Mesendoderm (in vitro differentiated cells): ENCODE data around the gene CD27.

Experiments
- DNase-seq: peaks from one replicate; pipeline ENCODE4 v3.0.0; 2013
- H2AK5ac ChIP-seq: 2 replicates; pipeline ENCODE4 v1.6.1; 2013; ENCODE audit warnings: low read length, inconsistent platforms
- H2BK120ac ChIP-seq: 2 replicates; pipeline ENCODE4 v1.6.1; 2013; ENCODE audit warnings: low read depth, mild to moderate bottlenecking, low read length, moderate library complexity, mixed read lengths
- H2BK15ac ChIP-seq: replicated peaks from 2 replicates; pipeline ENCODE4 v1.6.1; 2013; ENCODE audit warnings: low read depth, mild to moderate bottlenecking, moderate library complexity
- H2BK5ac ChIP-seq: 2 replicates; pipeline ENCODE4 v1.6.1; 2013; ENCODE audit warnings: low read length, inconsistent platforms
- H3K18ac ChIP-seq: 2 replicates; pipeline ENCODE4 v1.6.1; 2013; ENCODE audit warnings: mild to moderate bottlenecking, low read length, mixed read lengths
- H3K23ac ChIP-seq: one replicate; pipeline ENCODE4 v1.6.1; 2013; ENCODE audit warnings: low read length
- H3K27ac ChIP-seq: 2 replicates; pipeline ENCODE4 v1.5.1; 2013; ENCODE audit warnings: low read depth, mild to moderate bottlenecking, inconsistent platforms, low read length, moderate library complexity
- H3K27me3 ChIP-seq: 2 replicates; pipeline ENCODE4 v1.6.1; 2013; ENCODE audit warnings: low read length, control low read depth, mild to moderate bottlenecking, inconsistent platforms; ENCODE audit not compliant: insufficient read depth, poor library complexity
- H3K36me3 ChIP-seq: 2 replicates; pipeline ENCODE4 v1.6.1; 2013; ENCODE audit warnings: low read length, inconsistent platforms; ENCODE audit not compliant: control insufficient read depth, insufficient read depth
- H3K4ac ChIP-seq: one replicate; pipeline ENCODE4 v1.6.1; 2013; ENCODE audit warnings: low read depth, mild to moderate bottlenecking, low read length, moderate library complexity
- H3K4me1 ChIP-seq: 2 replicates; pipeline ENCODE4 v1.6.1; 2013; ENCODE audit warnings: low read depth, low read length, inconsistent platforms; ENCODE audit not compliant: control insufficient read depth
- H3K4me2 ChIP-seq: 2 replicates; pipeline ENCODE4 v1.6.1; 2013; ENCODE audit warnings: low read length
- H3K4me3 ChIP-seq: 2 replicates; pipeline ENCODE4 v1.5.1; 2013; ENCODE audit warnings: mild to moderate bottlenecking, low read length
- H3K56ac ChIP-seq: one replicate; pipeline ENCODE4 v1.6.1; 2013; ENCODE audit warnings: low read length
- H3K79me1 ChIP-seq: 2 replicates; pipeline ENCODE4 v1.6.1; 2013; ENCODE audit warnings: low read length, inconsistent platforms
- H3K79me2 ChIP-seq: 2 replicates; pipeline ENCODE4 v1.6.1; 2013; ENCODE audit warnings: mild to moderate bottlenecking, low read length; ENCODE audit not compliant: control insufficient read depth, insufficient read depth
- H3K9ac ChIP-seq: 2 replicates; pipeline ENCODE4 v1.6.1; 2013; ENCODE audit warnings: low read length, inconsistent platforms
- H4K5ac ChIP-seq: one replicate; pipeline ENCODE4 v1.6.1; 2013; ENCODE audit warnings: low read length
- H4K8ac ChIP-seq: one replicate; pipeline ENCODE4 v1.6.1; 2013; ENCODE audit warnings: low read depth, mild to moderate bottlenecking, control low read depth, low read length, moderate library complexity
- WGBS: extraction: QIAGEN DNeasy Blood & Tissue Kit; methylation state at CpG from one replicate; pipeline ENCODE4 v1.1.7; 2013; ENCODE audit warnings: low lambda C conversion rate, missing lambda C conversion rate; ENCODE audit not compliant: insufficient coverage; ENCODE audit errors: extremely low coverage; 5-methylcytosine and 5-hydroxymethylcytosine counted together

The CD27 gene

DNA sequence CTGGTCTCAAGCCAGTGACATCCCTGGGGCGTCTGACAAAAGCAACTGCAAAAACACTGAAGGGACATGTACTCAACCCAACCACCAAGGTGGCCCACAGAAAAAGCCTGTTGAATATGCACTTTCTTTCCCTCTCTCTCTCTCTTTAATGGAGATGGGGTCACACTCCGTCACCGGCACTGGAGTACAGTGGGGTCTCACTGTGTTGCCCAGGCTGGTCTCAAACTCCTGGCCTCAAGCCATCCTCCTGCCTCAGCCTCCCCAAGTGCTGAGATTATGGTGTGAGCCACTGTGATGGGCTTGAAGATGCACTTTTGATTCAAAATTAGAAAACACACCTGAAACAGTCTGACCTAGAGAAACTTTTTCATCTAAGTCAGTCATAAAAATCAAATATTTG lies 7.2 kb upstream of the CD27 start:
- no peak overlapping the region for H3K18ac ChIP-seq
- DNase-seq, result no peak
- no peaks in the 10 kb centered on the region for H3K79me1 ChIP-seq

DNA sequence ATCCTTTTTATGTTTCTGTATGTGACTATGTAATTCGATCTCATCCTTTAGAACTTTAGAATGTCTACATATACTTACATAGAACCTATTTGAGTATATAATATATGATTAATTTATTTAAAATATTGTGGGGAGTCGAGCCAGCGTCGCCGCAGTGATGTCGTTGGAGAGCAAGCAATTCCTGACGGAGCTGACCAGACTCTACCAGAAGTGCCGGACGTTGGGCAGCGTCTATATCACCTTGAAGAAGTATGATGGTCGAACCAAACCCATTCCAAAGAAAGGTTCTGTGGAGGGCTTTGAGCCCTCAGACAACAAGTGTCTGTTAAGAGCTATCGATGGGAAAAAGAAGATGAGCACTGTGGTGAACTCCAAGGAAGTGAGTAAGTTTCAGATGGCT lies 6.4 kb upstream of the CD27 start:
- no peak overlapping the region for H3K9ac ChIP-seq
- H4K8ac ChIP-seq, result no peak overlapping the region
- H3K56ac ChIP-seq, result no peak overlapping the region
- H2BK120ac ChIP-seq, result no peak overlapping the region
- H2BK5ac ChIP-seq, result no peak overlapping the region
- no peak overlapping the region for H3K4me3 ChIP-seq
- no peak overlapping the region for H2AK5ac ChIP-seq
- H3K4ac ChIP-seq, result no peak overlapping the region
- no peak for DNase-seq
- no peaks in the 10 kb centered on the region for H3K79me2 ChIP-seq
- no peak overlapping the region for H2BK15ac ChIP-seq
- H4K5ac ChIP-seq, result no peak overlapping the region
- H3K36me3 ChIP-seq, result no peaks in the 10 kb centered on the region
- H3K4me1 ChIP-seq, result no peaks in the 10 kb centered on the region
- H3K18ac ChIP-seq, result no peak overlapping the region
- H3K27ac ChIP-seq, result no peak overlapping the region
- WGBS, result 100% methylated on average over 5 of the region's 12 CpGs
- no peaks in the 10 kb centered on the region for H3K79me1 ChIP-seq
- no peak overlapping the region for H3K23ac ChIP-seq
- H3K27me3 ChIP-seq, result no peaks in the 10 kb centered on the region
- H3K4me2 ChIP-seq, result no peak overlapping the region

More for the DNA sequence above, 7.2 kb upstream of the CD27 start:
- Histone ChIP-seq H3K23ac (no peak overlapping the region), H2AK5ac (no peak overlapping the region), H3K79me2 (no peaks in the 10 kb centered on the region), H3K27me3 (no peaks in the 10 kb centered on the region), H3K4ac (no peak overlapping the region), H4K8ac (no peak overlapping the region), H3K9ac (no peak overlapping the region), H3K27ac (no peak overlapping the region), H2BK120ac (no peak overlapping the region), H2BK15ac (no peak overlapping the region), H4K5ac (no peak overlapping the region), H2BK5ac (no peak overlapping the region), H3K4me3 (no peak overlapping the region), H3K36me3 (no peaks in the 10 kb centered on the region), H3K4me1 (no peaks in the 10 kb centered on the region), H3K56ac (no peak overlapping the region), H3K4me2 (no peak overlapping the region)
- no CpG with 5 or more reads among the region's 3 CpGs for WGBS

DNA sequence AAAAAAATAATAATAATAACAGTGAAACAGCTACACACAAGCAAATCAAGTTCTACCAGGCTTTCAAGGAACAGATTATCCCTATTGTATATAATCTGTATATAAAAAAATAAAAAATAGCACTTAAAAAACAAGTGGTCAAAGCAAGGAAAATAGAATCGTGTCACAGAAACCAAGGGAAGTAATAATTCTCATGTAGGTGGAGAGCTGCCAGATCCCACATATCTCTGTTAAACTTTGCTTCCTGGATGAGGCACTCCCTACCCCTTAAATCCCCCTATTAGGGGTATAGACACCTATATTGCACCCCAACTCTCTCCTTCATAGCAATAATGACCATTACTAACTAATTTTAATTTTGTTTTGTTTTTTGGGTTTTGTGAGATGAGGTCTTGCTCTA lies 4.4 kb upstream of the CD27 start:
- no peak overlapping the region for H3K56ac ChIP-seq
- H4K8ac ChIP-seq, result no peak overlapping the region
- H3K18ac ChIP-seq, result no peak overlapping the region
- no peak overlapping the region for H2AK5ac ChIP-seq
- H3K27ac ChIP-seq, result no peak overlapping the region
- no peak overlapping the region for H2BK120ac ChIP-seq
- no CpG with 5 or more reads among the region's 1 CpG for WGBS
- H3K79me2 ChIP-seq, result no peaks in the 10 kb centered on the region
- no peak overlapping the region for H3K4me3 ChIP-seq
- H3K23ac ChIP-seq, result no peak overlapping the region
- no peaks in the 10 kb centered on the region for H3K36me3 ChIP-seq
- no peaks in the 10 kb centered on the region for H3K79me1 ChIP-seq
- no peaks in the 10 kb centered on the region for H3K27me3 ChIP-seq
- H2BK15ac ChIP-seq, result no peak overlapping the region
- H3K4ac ChIP-seq, result no peak overlapping the region
- no peak overlapping the region for H2BK5ac ChIP-seq
- H3K9ac ChIP-seq, result no peak overlapping the region
- no peaks in the 10 kb centered on the region for H3K4me1 ChIP-seq
- no peak overlapping the region for H3K4me2 ChIP-seq
- no peak for DNase-seq
- H4K5ac ChIP-seq, result no peak overlapping the region

DNA sequence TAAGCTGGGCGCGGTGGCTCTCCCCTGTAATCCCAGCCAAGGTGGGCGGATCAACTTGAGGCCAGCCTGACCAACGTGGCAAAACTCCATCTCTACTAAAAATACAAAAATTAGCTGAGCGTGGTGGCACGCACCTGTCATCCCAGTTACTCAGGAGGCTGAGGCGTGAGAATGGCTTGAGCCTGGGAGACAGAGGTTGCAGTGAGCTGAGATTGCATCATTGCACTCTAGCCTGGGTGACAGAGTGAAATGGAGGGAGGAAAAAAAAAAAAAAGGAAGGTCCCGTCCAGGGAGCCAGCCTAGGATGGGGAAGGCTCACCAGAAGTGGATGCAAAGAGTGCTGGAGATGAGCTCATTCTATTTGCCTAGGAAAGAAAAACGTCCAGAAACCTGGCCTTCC lies 1.9 kb upstream of the CD27 start:
- Histone ChIP-seq H3K27ac (no peak overlapping the region), H3K79me2 (no peaks in the 10 kb centered on the region), H2BK5ac (no peak overlapping the region), H2AK5ac (no peak overlapping the region), H3K36me3 (no peaks in the 10 kb centered on the region), H3K4ac (no peak overlapping the region), H3K4me3 (no peak overlapping the region), H3K79me1 (no peaks in the 10 kb centered on the region), H3K23ac (no peak overlapping the region), H2BK120ac (no peak overlapping the region), H3K18ac (no peak overlapping the region), H3K27me3 (no peaks in the 10 kb centered on the region), H3K9ac (no peak overlapping the region), H3K4me2 (no peak overlapping the region), H4K5ac (no peak overlapping the region), H3K4me1 (no peaks in the 10 kb centered on the region), H2BK15ac (no peak overlapping the region), H3K56ac (no peak overlapping the region), H4K8ac (no peak overlapping the region)
- no CpG with 5 or more reads among the region's 9 CpGs for WGBS
- DNase-seq, result no peak

DNA sequence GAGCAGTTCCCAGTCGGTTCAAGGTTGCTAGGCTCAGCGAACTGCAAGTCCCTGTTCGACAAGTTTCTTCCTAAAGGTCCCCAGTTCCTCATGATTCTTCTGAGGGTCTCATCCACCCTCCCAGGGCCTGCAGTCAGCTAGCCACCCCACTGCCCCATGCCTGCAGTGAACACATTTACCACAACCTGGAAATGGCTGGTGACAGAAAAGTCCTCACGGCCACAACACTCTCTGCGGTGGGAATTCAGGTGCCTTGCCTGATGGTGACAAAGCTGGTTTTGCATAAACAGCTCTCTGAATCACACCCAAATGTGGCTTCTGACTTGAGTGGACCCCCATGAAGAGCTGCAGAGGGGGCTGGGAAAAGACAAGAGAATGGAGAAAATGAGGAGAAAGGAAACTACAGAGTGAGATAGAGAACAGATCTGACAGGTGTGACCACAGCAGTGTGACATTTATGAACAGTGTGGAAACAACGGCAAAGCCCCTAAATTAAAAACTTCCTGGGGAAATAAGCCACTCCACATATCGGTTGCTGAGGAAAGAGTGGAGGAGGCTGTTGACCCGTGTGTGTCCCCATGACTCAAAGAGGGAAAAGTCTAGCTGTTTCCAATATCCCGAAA lies 1.3 kb upstream of the CD27 start:
- WGBS, result no CpG with 5 or more reads among the region's 9 CpGs

DNA sequence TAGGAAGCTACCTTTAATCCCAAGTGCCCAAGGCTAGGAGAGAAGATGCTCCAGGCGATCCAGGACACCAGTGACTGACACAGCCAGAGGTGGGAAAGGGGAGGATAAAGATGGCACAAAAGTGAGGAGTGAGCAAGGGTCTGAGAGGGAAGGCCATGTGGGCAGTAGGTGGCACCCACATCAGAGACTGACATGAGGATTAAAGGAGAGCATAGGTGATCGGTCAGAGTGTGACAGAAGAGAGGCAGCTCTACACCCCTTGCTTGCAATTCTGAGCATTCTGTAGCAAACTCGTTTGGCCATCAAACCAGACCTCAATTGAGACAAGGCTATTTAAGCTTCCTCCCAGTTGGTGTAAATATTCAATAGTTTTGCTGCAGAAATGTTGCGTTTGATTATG lies 724 bp upstream of the CD27 start:
- H3K79me2 ChIP-seq, result no peaks in the 10 kb centered on the region
- no peaks in the 10 kb centered on the region for H3K79me1 ChIP-seq
- no peak overlapping the region for H4K8ac ChIP-seq
- no peak overlapping the region for H3K27ac ChIP-seq
- H3K4me2 ChIP-seq, result no peak overlapping the region
- no CpG with 5 or more reads among the region's 4 CpGs for WGBS
- no peak overlapping the region for H2BK5ac ChIP-seq
- H2BK120ac ChIP-seq, result no peak overlapping the region
- no peak overlapping the region for H3K4me3 ChIP-seq
- H3K56ac ChIP-seq, result no peak overlapping the region
- H2BK15ac ChIP-seq, result no peak overlapping the region
- no peak overlapping the region for H2AK5ac ChIP-seq
- no peaks in the 10 kb centered on the region for H3K27me3 ChIP-seq
- H3K23ac ChIP-seq, result no peak overlapping the region
- no peak overlapping the region for H4K5ac ChIP-seq
- no peak overlapping the region for H3K18ac ChIP-seq
- no peak for DNase-seq
- H3K36me3 ChIP-seq, result no peaks in the 10 kb centered on the region
- H3K4me1 ChIP-seq, result no peaks in the 10 kb centered on the region
- no peak overlapping the region for H3K4ac ChIP-seq
- no peak overlapping the region for H3K9ac ChIP-seq

More for the DNA sequence above, 1.3 kb upstream of the CD27 start:
- Histone ChIP-seq H3K36me3 (no peaks in the 10 kb centered on the region), H3K4me2 (no peak overlapping the region), H3K79me1 (no peaks in the 10 kb centered on the region), H3K56ac (peak overlapping the region; percentile 56), H3K9ac (no peak overlapping the region), H4K5ac (no peak overlapping the region), H3K18ac (no peak overlapping the region), H2AK5ac (no peak overlapping the region), H3K79me2 (no peaks in the 10 kb centered on the region), H4K8ac (no peak overlapping the region), H3K23ac (no peak overlapping the region), H3K4ac (no peak overlapping the region), H3K4me3 (no peak overlapping the region), H2BK15ac (no peak overlapping the region), H2BK120ac (no peak overlapping the region), H3K27me3 (no peaks in the 10 kb centered on the region), H2BK5ac (no peak overlapping the region), H3K27ac (no peak overlapping the region), H3K4me1 (no peaks in the 10 kb centered on the region)
- DNase-seq, result no peak
